Activated CD4-positive, alpha-beta T cell treated with anti-CD3 and anti-CD28 coated beads, Interleukin-2, amount 50 U/mL, for 1 hour (primary cell): ENCODE results near the gene ARFGAP1.
"Not testable (repeated sequence)": the region's sequence is repeated elsewhere in the genome, so short reads cannot be mapped to it uniquely, and the experiment has no call there.

Source experiments
- DNase-seq: peaks from one replicate; pipeline ENCODE4 v3.0.0-alpha.2; 2020

ARFGAP1 gene

GRCh38 chr20:63293456-63293855, 20.8 kb downstream of the ARFGAP1 start:
- DNase-seq = no peak

GRCh38 chr20:63293871-63294535, 21.4 kb downstream of the ARFGAP1 start:
- no peak for DNase-seq

GRCh38 chr20:63294536-63294900, 21.9 kb downstream of the ARFGAP1 start:
- DNase-seq = no peak

GRCh38 chr20:63295018-63295417, 22.4 kb downstream of the ARFGAP1 start:
- DNase-seq = no peak

GRCh38 chr20:63295422-63295821, 22.8 kb downstream of the ARFGAP1 start:
- no peak for DNase-seq

GRCh38 chr20:63295846-63296245, 23.2 kb downstream of the ARFGAP1 start:
- no peak for DNase-seq

- no peak for DNase-seq
Observed at GRCh38 chr20:63296531-63297299, 24.1 kb downstream of the ARFGAP1 start.

- no peak for DNase-seq
Observed at GRCh38 chr20:63297371-63297781, 24.8 kb downstream of the ARFGAP1 start.

- DNase-seq = no peak
Observed at GRCh38 chr20:63297796-63298572, 25.4 kb downstream of the ARFGAP1 start.

- DNase-seq = no peak
Observed at GRCh38 chr20:63298731-63299312, 26.2 kb downstream of the ARFGAP1 start.

GRCh38 chr20:63301671-63302070, 29.1 kb downstream of the ARFGAP1 start:
- DNase-seq = no peak

- no peak for DNase-seq
Observed at GRCh38 chr20:63303095-63303666, 30.6 kb downstream of the ARFGAP1 start.

- DNase-seq = no peak
Observed at GRCh38 chr20:63305393-63305792, 32.8 kb downstream of the ARFGAP1 start.

GRCh38 chr20:63305933-63306672, 33.5 kb downstream of the ARFGAP1 start:
- DNase-seq = not testable (repeated sequence)

- no peak for DNase-seq
Observed at GRCh38 chr20:63306673-63307537, 34.3 kb downstream of the ARFGAP1 start.

- DNase-seq = no peak
Observed at GRCh38 chr20:63307538-63308217, 35.1 kb downstream of the ARFGAP1 start.

- no peak for DNase-seq
Observed at GRCh38 chr20:63308218-63308911, 35.8 kb downstream of the ARFGAP1 start.

GRCh38 chr20:63309261-63310071, 36.9 kb downstream of the ARFGAP1 start:
- peak; percentile 27 for DNase-seq
